Femur (tissue), 1 donor: ENCODE data around the gene YBX1.
"Not testable (repeated sequence)": the region's sequence is repeated elsewhere in the genome, so short reads cannot be mapped to it uniquely, and the experiment has no call there.

Source experiments
- DNase-seq: peaks from one replicate; pipeline ENCODE4 v3.0.0-alpha.2; 2017

YBX1 gene

GRCh38 chr1:42690477-42691156, 8.4 kb downstream of the YBX1 start:
- no peak for DNase-seq

DNA sequence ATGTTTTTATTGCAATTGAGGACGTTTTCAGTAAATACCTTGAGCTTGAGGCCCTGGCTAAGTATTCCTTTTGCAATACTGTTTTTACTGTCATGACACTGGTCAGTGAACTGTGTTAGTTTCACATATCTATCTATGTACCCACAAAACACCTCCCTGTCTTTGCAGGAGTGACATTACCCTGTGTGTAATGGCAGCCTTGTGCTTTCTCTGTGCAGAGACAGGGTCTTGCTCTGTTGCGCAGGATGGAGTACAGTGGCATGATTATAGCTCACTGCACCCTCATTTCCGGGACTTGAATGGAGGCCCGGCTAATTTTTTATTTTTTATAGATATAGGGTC, 8.9 kb downstream of the YBX1 start:
- DNase-seq = no peak

DNA sequence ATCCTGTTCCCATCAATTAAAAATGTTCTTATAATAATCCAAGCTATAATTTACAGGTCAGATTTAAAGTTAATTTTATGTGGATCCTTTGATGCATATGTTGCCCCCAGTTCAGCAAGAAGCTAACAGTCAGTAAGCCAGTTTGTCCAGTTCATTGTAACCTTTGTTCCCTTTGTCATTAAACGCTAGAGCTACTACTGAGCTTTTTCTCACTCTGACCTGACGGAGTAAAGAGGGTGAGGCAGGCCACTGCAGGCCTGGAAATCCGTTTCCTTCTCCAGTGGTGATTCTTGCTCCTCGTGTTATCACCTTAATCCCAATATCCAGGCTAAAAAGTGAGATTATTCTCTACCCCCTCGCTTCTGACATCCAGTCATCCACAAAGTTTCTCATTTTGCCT, 10.2 kb downstream of the YBX1 start:
- DNase-seq = no peak

- DNase-seq = no peak
Observed at GRCh38 chr1:42692911-42693310, 10.7 kb downstream of the YBX1 start.

DNA sequence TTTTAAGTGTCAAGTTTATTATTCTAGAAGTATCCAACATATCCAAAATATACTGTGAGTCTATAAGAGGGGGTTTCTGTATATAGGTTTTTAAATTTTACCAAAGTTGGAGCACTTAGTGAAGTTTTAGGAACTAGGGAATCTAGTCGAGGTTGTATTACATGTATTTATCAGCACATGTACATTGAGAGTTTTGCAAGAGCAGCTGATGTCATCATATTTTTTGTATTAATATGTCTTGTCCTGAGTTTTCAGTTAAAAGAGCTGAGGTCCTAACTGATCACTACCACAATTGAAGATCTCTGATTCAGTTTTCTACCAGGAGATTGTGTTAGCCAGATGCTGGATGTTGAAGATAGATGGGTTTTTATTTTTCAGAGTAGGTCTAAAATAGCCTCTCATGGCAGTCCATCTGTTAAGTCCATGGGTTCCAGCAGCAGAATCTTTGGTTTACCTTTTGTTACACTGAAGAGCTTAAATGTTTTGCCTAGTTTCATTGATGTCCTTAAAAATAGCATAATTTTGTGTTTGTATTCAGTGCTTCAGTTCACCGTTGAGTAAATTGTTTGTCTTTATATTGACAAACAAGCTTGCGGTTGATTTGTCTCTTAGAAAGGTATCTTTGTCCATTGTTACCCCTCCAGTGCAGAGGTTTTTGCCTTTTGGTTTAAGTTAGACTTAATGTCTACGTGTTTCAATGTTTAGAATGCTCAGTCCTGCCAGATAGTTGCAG, 16.0 kb downstream of the YBX1 start:
- no peak for DNase-seq

DNA sequence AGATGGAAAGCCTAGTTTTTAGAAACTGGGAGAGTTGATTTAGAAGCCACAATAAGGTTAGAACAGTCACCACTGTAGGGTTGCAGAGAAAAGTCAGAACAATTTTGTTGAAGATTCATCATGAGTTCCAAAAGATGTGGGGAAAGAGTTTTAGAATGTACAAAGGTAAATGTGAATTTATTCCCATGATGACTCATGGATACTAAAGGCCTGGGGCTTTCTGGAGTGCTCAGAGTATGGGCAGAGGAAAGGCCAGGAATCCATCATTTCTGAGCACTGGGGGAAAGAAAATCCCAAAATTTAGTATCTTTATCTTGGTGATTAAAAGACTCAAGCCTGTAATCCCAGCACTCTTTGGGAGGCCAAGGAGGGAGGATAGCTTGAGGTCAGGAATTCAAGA, 17.8 kb downstream of the YBX1 start:
- no peak for DNase-seq

DNA sequence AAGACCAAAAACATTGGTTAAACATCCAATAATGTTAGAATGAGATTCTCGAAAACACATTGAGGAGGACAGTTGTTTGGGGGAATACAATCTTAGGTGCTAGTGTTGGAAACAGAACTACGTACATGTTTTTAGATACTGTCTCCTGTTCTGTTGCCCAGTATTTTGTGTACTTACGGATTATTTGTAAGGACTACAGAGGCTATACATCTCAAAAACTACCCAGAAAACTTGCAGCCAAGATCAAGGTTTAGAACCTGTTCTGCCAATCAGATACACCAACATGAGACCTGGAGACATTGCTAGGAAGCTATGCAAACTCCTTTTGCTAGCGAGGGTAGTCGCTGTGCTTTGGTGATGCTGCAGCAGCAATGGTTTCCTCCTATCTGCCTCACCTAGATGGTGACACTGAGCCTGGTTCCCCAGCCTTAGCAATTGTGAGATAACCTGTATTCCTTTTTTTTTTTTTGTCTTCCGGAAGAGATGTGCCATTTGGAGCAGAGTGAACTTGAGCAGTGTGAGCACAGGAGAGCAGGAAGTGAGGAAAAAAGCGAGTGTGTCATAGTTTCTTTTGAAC, 21.8 kb downstream of the YBX1 start:
- DNase-seq = no peak

- not testable (repeated sequence) for DNase-seq
Observed at GRCh38 chr1:42712808-42713207, 30.6 kb downstream of the YBX1 start.

DNA sequence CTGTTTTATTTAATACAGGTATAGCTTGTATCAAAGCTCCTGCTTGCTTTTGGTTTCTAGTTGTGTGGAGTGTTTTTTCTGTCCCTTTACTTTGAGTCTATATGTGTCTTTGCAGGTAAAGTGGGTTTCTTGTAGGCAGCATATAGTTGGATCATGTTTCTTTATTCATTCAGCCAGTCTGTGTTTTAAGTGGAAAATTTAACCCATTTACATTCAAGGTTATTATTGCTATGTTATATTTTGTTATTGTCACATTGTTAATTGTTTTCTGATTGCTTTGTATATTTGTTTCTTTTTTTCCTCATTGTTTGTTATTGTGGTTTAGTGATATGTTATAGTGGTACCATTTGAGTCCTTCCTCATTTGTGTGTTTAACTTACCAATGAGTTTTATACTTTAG, 31.1 kb downstream of the YBX1 start:
- DNase-seq = no peak

DNA sequence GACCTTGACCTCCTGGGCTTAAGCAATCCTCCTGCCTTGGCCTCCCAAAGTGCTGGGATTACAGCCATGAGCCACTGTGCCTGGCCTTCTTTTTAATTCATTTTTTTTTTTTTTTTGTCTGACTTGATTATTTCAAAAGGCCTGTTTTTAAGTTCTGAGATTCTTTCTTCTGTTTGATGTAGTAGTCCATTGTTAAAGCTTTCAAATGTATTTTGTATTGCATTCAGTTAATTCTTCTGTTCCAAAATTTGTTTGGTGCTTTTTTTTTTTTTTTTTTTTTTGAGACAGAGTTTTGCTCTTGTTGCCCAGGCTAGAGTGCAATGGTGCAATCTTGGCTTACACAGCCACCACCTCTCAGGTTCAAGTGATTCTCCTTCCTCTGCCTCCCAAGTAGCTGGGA, 32.2 kb downstream of the YBX1 start:
- not testable (repeated sequence) for DNase-seq

DNA sequence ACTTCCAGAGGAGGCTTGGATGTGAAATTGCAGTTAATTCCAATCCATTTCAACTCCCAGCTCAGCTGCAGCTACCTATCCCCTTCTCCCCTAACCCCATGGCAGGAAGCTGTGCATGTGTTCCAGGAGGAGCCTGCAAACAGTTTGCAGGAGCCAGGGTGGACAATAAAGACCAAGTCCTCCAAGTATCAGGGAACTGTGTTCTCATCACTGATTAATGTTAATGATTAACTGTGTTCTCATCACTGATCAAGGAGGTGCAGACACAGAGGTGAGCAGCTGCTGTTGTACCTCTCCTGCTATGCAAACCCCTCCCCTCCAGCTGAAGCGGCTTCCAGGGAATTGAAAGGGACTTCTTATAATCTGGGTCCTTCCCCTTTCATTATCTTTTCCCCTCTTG, 38.6 kb downstream of the YBX1 start:
- no peak for DNase-seq

GRCh38 chr1:42721926-42722325, 39.7 kb downstream of the YBX1 start:
- no peak for DNase-seq

- not testable (repeated sequence) for DNase-seq
Observed at GRCh38 chr1:42722403-42722802, 40.2 kb downstream of the YBX1 start.

GRCh38 chr1:42723511-42723910, 41.3 kb downstream of the YBX1 start:
- DNase-seq = no peak

- not testable (repeated sequence) for DNase-seq
Observed at GRCh38 chr1:42725820-42726219, 43.6 kb downstream of the YBX1 start.

GRCh38 chr1:42730002-42730401, 47.8 kb downstream of the YBX1 start:
- DNase-seq = no peak

GRCh38 chr1:42730988-42731387, 48.8 kb downstream of the YBX1 start:
- DNase-seq = no peak

GRCh38 chr1:42731585-42731984, 49.4 kb downstream of the YBX1 start:
- no peak for DNase-seq

DNA sequence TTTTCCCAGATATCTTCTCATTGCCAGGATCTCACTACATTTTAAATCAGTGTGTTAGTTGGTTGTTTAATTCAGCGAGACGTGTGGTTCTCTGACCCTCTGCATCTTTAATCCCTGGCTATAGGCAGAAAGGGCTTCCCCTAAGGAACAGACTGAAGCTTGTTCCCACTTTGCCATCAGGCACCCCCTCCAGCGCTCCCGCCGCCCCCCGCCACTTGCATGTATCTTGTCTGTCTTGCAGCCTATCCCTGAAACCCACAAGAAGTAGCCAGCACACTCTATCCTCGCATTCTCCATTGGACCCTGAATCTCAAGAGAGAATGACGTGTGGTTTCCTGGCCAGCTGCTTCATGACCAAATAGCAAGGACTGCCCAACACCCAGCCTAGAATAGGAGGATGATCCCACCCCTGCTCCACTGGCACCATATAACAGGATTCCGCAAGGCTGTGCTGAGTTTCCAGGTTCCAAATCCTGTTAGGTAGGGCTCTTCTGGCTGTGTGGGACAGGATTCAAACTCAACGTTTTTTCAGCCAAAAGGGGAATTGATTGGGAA, 50.0 kb downstream of the YBX1 start:
- DNase-seq = no peak

DNA sequence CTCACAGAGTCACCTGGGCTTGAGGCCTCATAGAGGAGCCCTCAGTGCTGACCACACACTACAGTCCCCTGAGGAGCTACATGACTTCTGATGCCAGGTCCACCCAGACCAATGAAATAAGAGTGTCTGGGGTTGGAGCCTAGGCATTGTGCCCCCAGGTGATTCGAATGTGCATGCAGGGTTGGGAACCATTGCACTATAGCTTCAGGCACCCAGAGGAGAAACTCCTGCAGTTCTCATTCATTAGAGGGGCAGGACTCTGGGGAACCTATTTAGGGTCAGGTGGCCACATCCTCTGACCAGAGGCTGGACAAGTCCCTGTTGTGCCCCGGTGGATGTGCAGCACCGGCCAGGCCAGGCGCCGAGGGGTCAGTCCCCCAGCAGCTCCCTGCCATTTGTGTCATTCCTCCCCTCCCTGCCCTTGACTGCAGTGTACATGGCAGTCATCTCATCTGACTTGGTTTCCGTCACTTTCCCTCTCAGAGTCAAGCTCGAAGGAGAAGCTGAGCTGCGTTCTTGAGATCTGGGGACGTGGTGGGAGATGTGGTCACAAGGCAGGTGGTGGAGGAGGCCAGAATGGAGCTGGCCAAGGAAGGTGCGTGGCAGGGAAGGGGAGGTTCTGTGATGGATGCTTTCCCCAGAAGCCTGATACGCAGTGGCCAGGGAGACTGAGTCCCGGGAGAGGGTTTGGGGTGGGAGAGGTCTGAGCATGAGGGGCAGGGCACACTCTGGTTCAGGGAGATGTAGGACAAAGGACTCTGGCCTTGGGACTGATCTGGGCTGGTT, 51.4 kb downstream of the YBX1 start:
- DNase-seq = no peak

DNA sequence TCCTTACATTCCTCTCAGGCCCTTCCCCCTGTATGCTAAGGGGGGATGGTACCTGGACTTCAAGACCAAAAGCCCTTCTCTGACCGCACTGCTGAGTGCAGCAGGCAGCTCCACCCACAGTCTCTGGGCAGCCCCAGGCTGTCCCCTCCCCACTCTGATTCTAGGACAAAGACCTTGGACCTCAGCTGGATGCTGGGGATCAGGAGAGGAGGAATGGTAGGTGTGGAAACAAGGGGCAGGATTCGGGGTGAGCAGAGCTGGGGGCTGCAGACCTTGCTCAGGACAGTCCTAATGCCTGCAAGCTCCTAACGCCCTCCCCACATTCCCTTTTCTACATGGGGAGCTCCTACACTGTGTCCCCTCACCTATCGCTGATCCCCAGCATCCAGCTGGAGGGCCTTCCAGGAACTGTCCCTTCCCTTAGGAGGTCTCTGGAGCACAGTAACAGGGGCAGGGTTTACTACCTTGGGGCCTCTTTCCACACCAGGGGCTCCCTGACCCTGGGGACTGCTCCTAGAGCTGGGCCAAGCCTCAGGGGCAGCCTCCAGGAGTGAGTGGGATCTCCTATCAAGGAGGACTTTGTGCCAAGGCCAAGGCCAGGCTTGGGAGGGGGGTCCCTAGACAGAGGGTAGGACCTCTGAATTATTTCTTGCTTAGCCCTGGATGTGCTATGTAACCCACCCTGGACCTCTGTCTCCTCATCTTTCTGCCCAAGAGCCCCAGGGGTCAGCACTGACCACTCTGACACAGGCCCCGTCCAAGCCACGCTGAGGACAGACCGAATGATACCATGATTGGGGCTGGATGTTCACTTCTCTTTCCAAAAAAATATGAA, 52.2 kb downstream of the YBX1 start:
- no peak for DNase-seq

- no peak for DNase-seq
Observed at GRCh38 chr1:42735056-42735455, 52.8 kb downstream of the YBX1 start.
